ENCODE measurements around the gene FKBP7. TPM values are rescaled to one million over a fixed set of nuclear protein-coding genes. Genes with fewer than 3 reads are reported as not detected.

Gene FKBP7
- total RNA-seq, 2 donors from 2014 or later: 4.1 to 6.3 TPM

DNA sequence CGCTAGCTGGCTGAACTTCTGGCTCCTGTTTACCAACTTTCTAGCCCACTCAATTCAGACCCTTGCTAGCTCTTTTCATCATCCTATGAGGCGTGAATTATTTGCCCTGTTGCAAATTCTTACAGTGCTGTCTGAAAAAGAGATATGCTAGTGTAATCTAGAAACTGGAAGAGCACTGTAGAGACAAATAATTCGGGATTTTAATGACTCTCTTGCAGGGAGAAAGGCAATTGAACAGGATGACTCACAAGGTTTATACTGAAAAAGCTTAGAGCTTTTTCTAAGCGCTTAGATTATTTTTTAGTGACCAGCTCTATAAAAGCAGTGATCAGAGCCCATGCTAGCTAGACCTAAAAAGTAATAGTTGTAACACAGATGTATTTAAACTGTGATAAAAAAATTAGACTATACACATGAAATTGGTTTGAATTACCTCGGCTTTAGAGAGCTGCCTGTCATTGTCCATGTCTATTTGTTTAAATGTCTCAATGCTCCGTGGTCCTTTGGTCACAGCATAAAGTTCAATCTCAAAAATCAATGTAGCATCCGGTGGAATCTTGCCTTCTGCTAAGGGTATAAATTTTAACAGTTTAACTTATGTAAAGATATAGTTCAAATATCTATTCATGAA, 9.1 kb downstream of the FKBP7 start:
- H3K9me3 ChIP-seq (ENCODE audit: control insufficient read depth, low read length): no peaks in the 10 kb centered on the region
- no peak overlapping the region for H3K9ac ChIP-seq (ENCODE audit: extremely low read depth, low read length, poor library complexity, severe bottlenecking)
- Mint-ChIP-seq H3K4me3 (no peak overlapping the region), H3K9me3 (no peaks in the 10 kb centered on the region), H3K36me3 (ENCODE audit: low read depth) (no peaks in the 10 kb centered on the region), H3K27me3 (ENCODE audit: insufficient read depth) (no peaks in the 10 kb centered on the region), H3K4me1 (no peaks in the 10 kb centered on the region), H3K27ac (no peak overlapping the region)
- DNase-seq: no peak
- H3K27me3 ChIP-seq (ENCODE audit: control insufficient read depth, insufficient read depth, low read length, poor library complexity, severe bottlenecking): no peaks in the 10 kb centered on the region
- no peaks in the 10 kb centered on the region for H3K36me3 ChIP-seq (ENCODE audit: control insufficient read depth, insufficient read depth, low read length)
- no peaks in the 10 kb centered on the region for H3K4me1 ChIP-seq (ENCODE audit: control insufficient read depth, insufficient read depth, low read length)
- no peak overlapping the region for H3K4me3 ChIP-seq (ENCODE audit: low read length)
- 89 to 95% methylated on average over 5 to 7 of the region's 7 CpGs for WGBS, 2 experiments (ENCODE audit: insufficient coverage in 1 of 2, insufficient read length in 1 of 2)
- TF ChIP-seq, protein P1, sequence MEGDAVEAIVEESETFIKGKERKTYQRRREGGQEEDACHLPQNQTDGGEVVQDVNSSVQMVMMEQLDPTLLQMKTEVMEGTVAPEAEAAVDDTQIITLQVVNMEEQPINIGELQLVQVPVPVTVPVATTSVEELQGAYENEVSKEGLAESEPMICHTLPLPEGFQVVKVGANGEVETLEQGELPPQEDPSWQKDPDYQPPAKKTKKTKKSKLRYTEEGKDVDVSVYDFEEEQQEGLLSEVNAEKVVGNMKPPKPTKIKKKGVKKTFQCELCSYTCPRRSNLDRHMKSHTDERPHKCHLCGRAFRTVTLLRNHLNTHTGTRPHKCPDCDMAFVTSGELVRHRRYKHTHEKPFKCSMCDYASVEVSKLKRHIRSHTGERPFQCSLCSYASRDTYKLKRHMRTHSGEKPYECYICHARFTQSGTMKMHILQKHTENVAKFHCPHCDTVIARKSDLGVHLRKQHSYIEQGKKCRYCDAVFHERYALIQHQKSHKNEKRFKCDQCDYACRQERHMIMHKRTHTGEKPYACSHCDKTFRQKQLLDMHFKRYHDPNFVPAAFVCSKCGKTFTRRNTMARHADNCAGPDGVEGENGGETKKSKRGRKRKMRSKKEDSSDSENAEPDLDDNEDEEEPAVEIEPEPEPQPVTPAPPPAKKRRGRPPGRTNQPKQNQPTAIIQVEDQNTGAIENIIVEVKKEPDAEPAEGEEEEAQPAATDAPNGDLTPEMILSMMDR (conservative IDR thresholded peaks at IDR 0.05): no peak
- no peak overlapping the region for H3K27ac ChIP-seq (ENCODE audit: low read depth, low read length)

GRCh38 chr2:178457390-178457886, 21.0 kb downstream of the FKBP7 start:
- Histone ChIP-seq H3K36me3 (ENCODE audit: control insufficient read depth, insufficient read depth, low read length) (no peaks in the 10 kb centered on the region), H3K27ac (ENCODE audit: low read depth, low read length) (no peak overlapping the region), H3K4me3 (ENCODE audit: low read length) (no peak overlapping the region), H3K27me3 (ENCODE audit: control insufficient read depth, insufficient read depth, low read length, poor library complexity, severe bottlenecking) (no peaks in the 10 kb centered on the region), H3K9me3 (ENCODE audit: control insufficient read depth, low read length) (no peaks in the 10 kb centered on the region), H3K9ac (ENCODE audit: extremely low read depth, low read length, poor library complexity, severe bottlenecking) (no peak overlapping the region), H3K4me1 (ENCODE audit: control insufficient read depth, insufficient read depth, low read length) (no peaks in the 10 kb centered on the region)
- Mint-ChIP-seq H3K4me1 (no peaks in the 10 kb centered on the region), H3K27ac (no peak overlapping the region), H3K27me3 (ENCODE audit: insufficient read depth) (no peaks in the 10 kb centered on the region), H3K4me3 (no peak overlapping the region), H3K9me3 (no peaks in the 10 kb centered on the region), H3K36me3 (ENCODE audit: low read depth) (no peaks in the 10 kb centered on the region)
- no peak for DNase-seq
- TF ChIP-seq, protein P1 (conservative IDR thresholded peaks at IDR 0.05): no peak
- 85 to 86% methylated on average over 8 to 11 of the region's 11 CpGs for WGBS, 2 experiments (ENCODE audit: insufficient coverage in 1 of 2, insufficient read length in 1 of 2)

- H3K27ac ChIP-seq (ENCODE audit: low read depth, low read length): no peak overlapping the region
These were observed 22.5 kb downstream of the FKBP7 start for GRCh38 chr2:178455947-178456346.

More at GRCh38 chr2:178455947-178456346, 22.5 kb downstream of the FKBP7 start:
- Mint-ChIP-seq H3K36me3 (ENCODE audit: low read depth) (no peaks in the 10 kb centered on the region), H3K4me1 (peaks cover 4% of the 10 kb centered on the region), H3K27me3 (ENCODE audit: insufficient read depth) (no peaks in the 10 kb centered on the region), H3K4me3 (no peak overlapping the region), H3K27ac (no peak overlapping the region), H3K9me3 (no peaks in the 10 kb centered on the region)
- Histone ChIP-seq H3K4me3 (ENCODE audit: low read length) (no peak overlapping the region), H3K9ac (ENCODE audit: extremely low read depth, low read length, poor library complexity, severe bottlenecking) (no peak overlapping the region), H3K4me1 (ENCODE audit: control insufficient read depth, insufficient read depth, low read length) (no peaks in the 10 kb centered on the region), H3K9me3 (ENCODE audit: control insufficient read depth, low read length) (no peaks in the 10 kb centered on the region), H3K27me3 (ENCODE audit: control insufficient read depth, insufficient read depth, low read length, poor library complexity, severe bottlenecking) (no peaks in the 10 kb centered on the region), H3K36me3 (ENCODE audit: control insufficient read depth, insufficient read depth, low read length) (no peaks in the 10 kb centered on the region)
- DNase-seq: no peak
- TF ChIP-seq, protein P1 (conservative IDR thresholded peaks at IDR 0.05): no peak
- 91 to 92% methylated on average over 5 of the region's 5 CpGs for whole genome bisulfite sequencing, 2 experiments (ENCODE audit: insufficient coverage in 1 of 2, insufficient read length in 1 of 2)
